ENCODE data around the gene LCAT. TPM values are rescaled to one million over a fixed set of nuclear protein-coding genes. Genes with fewer than 3 reads are reported as not detected.

LCAT gene
- total and polyA plus RNA-seq, 4 donors: 45.7 to 201 (median 113) TPM

DNA sequence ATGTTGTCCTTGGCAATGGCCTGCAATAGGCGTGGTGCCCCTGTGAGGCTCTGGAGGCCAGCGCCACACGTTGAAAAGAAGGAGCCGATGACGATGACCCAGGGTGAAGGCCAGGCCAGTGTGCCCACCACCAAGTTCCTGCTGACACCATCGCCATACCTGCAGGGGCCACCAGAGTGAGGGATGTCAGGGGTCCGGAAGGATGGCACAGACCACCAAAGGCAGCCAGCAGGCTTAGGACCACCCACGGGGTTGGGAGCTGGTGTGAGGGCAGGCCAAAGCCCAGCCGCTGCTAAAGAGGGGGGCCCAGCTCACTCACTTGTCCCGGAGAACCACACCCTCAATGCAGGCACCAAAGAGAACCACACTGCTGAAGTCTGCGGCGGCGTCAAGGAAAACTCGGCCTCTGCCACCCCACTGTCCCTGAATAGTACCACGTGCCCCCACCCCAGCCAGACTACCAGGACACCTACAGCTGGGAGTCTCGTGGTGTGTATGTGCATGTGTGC lies 6.5 kb upstream of the LCAT start:
- Histone ChIP-seq H3K9me3 (ENCODE audit: control insufficient read depth in 4 of 4, low read length in 3 of 4) (no peaks in the 10 kb centered on the region), H3K4me3 (ENCODE audit: low read depth in 1 of 3, low read length in 3 of 3) (no peak overlapping the region), H3K27me3 (ENCODE audit: control insufficient read depth in 4 of 4, insufficient read depth in 4 of 4, low read length in 3 of 4) (no peaks in the 10 kb centered on the region), H3K27ac (ENCODE audit: low read depth in 1 of 2, low read length in 2 of 2) (no peak overlapping the region), H3K4me1 (ENCODE audit: control insufficient read depth in 4 of 4, insufficient read depth in 4 of 4, low read length in 3 of 4) (peaks cover 10 to 32% (median 27%) of the 10 kb centered on the region in 4 donors), H3K9ac (ENCODE audit: low read depth in 1 of 2, low read length in 2 of 2) (no peak overlapping the region), H3K36me3 (ENCODE audit: control insufficient read depth in 4 of 4, insufficient read depth in 3 of 4, low read depth in 1 of 4, low read length in 3 of 4) (peaks cover 9 to 63% (median 24%) of the 10 kb centered on the region in 4 donors)
- WGBS: 92% methylated on average over 16 of the region's 16 CpGs
- DNase-seq (ENCODE audit: low spot score): no peak
- TF ChIP-seq GABPA (IDR thresholded peaks at IDR 0.05 in 1 of 2, conservative IDR thresholded peaks at IDR 0.05 in 1 of 2) (no peak), YY1 (IDR thresholded peaks at IDR 0.05) (no peak), SP1 (IDR thresholded peaks at IDR 0.05) (no peak), RAD21 (IDR thresholded peaks at IDR 0.05) (no peak), NR2F2 (IDR thresholded peaks at IDR 0.05) (no peak), TAF1 (conservative IDR thresholded peaks at IDR 0.05) (no peak), EGR1 (IDR thresholded peaks at IDR 0.05; ENCODE audit: low read depth in 2 of 2) (no peak), JUND (IDR thresholded peaks at IDR 0.05) (no peak), HNF4A (conservative IDR thresholded peaks at IDR 0.05) (no peak), HNF4G (IDR thresholded peaks at IDR 0.05) (no peak), REST (IDR thresholded peaks at IDR 0.05) (no peak), FOXA1 (IDR thresholded peaks at IDR 0.05) (no peak)
- TF ChIP-seq, protein P1, sequence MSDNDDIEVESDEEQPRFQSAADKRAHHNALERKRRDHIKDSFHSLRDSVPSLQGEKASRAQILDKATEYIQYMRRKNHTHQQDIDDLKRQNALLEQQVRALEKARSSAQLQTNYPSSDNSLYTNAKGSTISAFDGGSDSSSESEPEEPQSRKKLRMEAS (IDR thresholded peaks at IDR 0.05): no peak
- TF ChIP-seq, protein P2, sequence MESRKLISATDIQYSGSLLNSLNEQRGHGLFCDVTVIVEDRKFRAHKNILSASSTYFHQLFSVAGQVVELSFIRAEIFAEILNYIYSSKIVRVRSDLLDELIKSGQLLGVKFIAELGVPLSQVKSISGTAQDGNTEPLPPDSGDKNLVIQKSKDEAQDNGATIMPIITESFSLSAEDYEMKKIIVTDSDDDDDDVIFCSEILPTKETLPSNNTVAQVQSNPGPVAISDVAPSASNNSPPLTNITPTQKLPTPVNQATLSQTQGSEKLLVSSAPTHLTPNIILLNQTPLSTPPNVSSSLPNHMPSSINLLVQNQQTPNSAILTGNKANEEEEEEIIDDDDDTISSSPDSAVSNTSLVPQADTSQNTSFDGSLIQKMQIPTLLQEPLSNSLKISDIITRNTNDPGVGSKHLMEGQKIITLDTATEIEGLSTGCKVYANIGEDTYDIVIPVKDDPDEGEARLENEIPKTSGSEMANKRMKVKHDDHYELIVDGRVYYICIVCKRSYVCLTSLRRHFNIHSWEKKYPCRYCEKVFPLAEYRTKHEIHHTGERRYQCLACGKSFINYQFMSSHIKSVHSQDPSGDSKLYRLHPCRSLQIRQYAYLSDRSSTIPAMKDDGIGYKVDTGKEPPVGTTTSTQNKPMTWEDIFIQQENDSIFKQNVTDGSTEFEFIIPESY (IDR thresholded peaks at IDR 0.05): no peak
- TF ChIP-seq, protein P3, sequence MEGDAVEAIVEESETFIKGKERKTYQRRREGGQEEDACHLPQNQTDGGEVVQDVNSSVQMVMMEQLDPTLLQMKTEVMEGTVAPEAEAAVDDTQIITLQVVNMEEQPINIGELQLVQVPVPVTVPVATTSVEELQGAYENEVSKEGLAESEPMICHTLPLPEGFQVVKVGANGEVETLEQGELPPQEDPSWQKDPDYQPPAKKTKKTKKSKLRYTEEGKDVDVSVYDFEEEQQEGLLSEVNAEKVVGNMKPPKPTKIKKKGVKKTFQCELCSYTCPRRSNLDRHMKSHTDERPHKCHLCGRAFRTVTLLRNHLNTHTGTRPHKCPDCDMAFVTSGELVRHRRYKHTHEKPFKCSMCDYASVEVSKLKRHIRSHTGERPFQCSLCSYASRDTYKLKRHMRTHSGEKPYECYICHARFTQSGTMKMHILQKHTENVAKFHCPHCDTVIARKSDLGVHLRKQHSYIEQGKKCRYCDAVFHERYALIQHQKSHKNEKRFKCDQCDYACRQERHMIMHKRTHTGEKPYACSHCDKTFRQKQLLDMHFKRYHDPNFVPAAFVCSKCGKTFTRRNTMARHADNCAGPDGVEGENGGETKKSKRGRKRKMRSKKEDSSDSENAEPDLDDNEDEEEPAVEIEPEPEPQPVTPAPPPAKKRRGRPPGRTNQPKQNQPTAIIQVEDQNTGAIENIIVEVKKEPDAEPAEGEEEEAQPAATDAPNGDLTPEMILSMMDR (IDR thresholded peaks at IDR 0.05; ENCODE audit: low read depth, low read length, missing input control): no peak
- TF ChIP-seq, protein P4, sequence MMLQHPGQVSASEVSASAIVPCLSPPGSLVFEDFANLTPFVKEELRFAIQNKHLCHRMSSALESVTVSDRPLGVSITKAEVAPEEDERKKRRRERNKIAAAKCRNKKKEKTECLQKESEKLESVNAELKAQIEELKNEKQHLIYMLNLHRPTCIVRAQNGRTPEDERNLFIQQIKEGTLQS (IDR thresholded peaks at IDR 0.05): no peak

All from liver (tissue), 9 donors.